NCI-H1436 (cell line): ENCODE measurements around the gene FAM186B.
A peak's percentile ranks its signal among the peaks of the same experiment; 100 is the strongest.
"Not testable (repeated sequence)": the region's sequence is repeated elsewhere in the genome, so short reads cannot be mapped to it uniquely, and the experiment has no call there.

Experiments
- DNase-seq: peaks from one replicate; lab custom pipeline; 2025; lab: John Stamatoyannopoulos, UW

FAM186B gene

DNA sequence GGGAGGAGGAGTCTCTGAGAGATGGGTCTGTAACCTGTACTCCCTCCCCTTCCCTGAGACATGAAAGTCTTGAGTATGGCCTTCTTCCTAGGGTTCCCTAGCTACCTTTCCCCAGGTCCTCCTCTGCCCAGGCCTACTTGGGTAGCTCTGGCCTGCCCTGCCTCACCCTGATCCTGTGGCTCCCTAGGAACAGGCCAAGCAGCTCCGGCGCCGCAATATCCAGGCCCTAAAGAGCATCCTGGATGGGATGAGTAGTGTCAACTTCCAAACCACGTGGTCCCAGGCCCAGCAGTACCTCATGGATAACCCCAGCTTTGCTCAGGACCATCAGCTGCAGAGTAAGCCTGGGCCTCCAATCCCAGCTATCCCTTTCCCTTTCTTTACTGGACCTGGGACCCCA lies 30.2 kb upstream of the FAM186B start:
- no peak for DNase-seq

DNA sequence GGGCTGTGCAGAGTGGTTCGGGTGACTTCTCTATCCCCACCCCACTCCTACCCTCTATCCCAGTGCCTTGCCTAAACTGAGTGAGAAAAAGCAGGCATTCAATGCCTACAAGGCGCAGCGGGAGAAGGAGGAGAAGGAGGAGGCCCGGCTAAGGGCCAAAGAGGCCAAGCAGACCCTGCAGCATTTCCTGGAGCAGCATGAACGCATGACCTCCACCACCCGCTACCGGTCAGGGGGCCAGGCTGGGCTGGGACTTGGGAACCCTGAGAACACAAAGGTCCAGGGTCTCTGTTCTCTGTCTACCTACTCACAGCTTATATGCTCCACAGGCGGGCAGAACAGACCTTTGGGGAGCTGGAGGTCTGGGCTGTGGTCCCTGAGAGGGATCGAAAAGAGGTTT lies 29.6 kb upstream of the FAM186B start:
- DNase-seq, result no peak

DNA sequence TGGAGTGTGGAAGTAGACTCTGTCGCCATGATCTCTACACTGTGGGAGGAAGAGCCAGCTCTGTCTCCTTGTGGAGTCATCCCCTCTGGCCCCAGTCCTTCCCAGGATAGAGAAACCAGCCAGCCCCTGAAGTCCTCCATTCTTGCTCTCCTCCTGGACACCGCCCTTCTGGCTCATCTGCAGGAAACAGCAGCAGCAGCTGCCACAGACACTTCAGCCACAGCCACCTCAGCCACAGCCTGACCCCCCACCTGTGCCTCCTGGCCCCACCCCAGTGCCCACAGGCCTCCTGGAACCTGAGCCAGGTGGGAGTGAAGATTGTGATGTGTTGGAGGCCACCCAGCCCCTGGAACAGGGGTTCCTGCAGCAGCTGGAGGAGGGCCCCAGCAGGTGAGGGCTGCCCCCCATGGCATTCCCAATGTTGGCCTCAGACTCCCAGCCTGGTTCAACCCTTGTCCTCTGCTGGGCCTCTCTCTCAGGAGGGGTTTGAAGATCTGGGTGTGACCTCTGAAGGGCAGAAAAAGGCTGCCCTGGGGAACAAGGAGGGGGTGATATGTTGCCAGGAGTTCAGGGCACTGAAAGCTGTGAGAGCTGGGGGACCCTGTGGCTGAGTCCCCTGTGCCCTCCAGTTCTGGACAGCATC lies 28.4 kb upstream of the FAM186B start:
- DNase-seq, result no peak

GRCh38 chr12:49632986-49633702 lies 27.7 kb upstream of the FAM186B start:
- no peak for DNase-seq

GRCh38 chr12:49632401-49632800 lies 27.0 kb upstream of the FAM186B start:
- DNase-seq, result no peak

GRCh38 chr12:49631336-49631907 lies 26.0 kb upstream of the FAM186B start:
- DNase-seq, result no peak

GRCh38 chr12:49627752-49628360 lies 22.4 kb upstream of the FAM186B start:
- no peak for DNase-seq

DNA sequence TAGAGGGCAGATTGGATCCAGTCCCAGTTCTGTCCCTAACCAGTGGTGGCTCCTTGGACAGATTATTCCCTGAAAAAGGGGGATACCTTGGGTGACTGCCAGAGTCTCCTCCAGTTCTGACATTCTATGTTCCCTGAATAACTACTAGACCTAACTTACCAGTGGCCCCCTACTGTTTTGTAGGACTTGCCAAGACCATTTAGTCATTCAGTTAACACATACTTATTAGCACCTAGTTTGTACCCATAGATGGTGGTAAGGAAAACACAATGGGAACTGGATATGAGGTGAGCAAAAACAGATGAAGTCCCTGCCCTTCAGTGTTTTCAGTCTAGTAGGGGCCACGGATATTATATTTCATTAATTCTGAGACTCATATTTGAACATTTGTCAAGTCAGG lies 21.4 kb upstream of the FAM186B start:
- no peak for DNase-seq

GRCh38 chr12:49626169-49626835 lies 20.9 kb upstream of the FAM186B start:
- DNase-seq, result no peak

DNA sequence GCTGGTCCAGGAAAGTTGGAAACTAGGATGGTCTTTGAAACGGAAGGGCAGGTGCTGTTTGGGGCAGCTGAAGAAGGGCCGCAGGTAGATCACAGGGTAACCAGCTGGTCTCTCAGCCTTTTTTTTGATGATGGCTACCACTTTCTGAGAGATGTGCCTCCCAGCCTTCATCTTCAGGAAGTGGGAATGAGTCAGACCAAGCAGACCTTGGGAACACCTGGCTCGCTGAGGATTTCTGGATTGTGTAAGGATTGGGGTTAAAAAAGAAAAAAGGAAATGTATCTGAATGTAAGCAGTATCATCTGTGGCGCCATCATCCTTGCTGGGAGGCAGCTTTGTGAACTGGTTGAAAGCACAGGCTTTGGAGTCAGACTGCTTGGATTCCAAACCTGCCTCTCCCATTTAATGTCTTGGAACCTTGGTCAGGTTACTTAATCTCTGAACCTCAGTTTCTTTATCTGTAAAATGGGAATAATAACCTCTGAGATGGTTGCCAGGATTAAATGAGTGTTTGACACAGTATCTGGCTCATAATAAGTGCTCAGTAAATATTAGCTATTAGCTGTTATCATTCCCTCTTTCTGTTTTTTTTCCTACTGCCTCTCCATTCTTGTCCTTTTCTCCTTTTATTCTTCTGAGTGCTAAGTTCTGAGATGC lies 19.6 kb upstream of the FAM186B start:
- DNase-seq, result no peak

DNA sequence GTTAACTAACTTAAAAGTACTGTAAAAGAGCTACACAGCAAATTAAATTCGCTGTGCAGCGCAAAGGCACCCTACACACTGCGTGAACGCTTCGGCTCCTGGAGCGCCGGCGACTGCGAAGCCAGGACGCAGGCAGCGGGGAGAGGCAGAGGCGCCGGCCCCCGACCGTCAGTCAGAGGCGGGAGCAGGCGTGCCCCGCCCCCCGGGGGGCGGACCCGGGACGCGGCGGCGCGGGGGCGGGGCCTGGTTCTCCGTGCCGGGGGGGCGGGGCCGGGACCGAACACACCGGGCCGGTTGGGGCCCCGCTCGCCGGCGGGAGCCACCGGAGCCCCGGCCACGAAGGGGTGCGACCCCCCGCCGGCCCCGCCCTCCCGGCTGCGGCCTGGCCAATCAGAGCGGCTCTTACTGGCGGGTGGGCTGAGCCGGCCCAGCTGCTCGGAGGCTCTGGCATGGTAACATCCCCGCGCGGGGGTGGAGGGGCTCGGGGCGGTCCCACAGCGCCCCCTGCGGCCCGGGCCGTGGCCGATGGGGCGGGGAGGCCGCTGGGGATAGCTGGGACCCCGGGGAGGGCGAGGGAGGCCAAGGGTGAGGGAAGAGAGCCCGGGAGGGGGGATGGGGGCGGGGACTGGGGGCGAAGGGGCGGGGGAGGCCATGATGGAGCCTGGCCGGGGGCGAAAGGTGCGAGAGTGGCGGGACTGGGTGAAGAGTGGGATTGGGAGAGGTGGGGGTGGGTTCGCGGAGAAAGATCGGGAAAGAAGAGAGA lies 17.9 kb upstream of the FAM186B start, which contains the start of gene PRPF40B:
Gene PRPF40B (plus strand): TSS at position 420 of the 763 bp plus-strand sequence. CDS start 30 bp downstream, at position 450.
- DNase-seq, result peak; percentile 86

DNA sequence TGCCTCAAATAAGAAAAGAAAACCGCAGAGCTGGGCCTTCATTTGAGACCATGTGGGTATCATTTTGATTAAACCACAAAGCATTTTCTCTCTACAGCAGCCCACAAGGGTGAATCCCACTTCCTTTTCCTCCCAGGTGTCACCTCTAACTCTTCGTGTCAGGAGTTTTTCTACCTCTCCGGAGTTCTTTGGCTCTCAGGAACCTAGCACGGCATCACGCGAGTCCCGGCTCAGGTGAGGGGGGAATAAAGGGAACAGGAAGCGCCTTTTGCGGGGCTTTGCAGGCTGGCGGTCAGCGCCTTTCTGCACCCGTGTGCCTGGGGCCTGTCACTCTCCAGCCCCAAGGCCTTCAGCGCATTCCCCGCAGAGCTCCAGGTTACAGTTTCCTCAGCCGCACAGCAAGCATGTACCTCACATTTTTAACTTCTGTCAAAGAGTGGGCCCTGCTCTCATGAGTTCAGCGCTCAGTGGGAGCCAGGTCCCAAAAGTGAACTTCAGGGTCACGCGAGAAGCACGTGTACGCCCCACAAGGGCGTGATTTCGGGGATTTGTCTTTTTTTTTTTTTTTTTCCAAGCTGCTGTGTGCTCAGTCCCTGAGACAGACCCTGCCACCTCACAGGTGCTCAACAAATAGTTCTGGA lies 17.2 kb upstream of the FAM186B start:
- DNase-seq, result no peak

DNA sequence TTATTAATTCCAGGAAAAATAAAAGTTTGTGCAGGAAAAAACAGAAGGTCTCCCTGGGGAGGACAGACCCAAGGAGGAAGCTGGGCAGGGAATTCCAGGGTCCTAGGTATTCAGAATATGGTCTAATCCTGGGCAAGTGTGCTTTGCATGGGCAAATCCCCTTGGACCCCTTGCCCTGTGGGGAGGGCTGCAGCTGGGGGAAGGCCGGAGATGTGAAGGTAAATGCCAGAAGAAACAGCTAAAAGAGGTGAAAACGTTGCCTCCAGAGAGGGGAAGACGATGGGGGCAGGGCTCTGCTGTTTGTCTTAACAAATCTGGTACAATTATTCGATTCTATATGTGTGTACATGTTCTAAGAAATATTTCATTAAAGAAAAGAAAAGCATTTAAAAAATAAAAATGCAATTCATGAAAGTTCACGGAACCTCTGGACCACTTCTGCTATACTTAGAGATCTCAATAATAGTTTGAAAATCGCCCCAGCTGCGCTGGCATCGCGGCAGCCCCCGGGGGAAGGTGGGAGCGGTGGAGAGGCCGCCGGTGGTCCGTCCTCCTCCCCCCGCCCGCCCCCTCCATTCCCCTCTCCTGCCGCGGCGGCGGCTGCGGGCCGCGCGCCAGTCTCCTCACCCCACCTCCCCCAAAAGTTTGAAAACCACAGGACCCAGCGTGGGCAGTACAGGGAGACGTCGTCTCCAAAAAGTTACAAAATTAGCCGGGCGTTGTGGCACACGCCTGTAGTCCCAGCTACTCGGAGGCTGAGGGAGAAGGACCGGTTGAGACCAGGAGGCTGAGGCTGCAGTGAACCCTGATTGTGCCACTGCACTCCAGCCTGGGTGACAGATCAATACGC lies 16.4 kb upstream of the FAM186B start:
- DNase-seq, result no peak

- DNase-seq, result no peak
Measured at GRCh38 chr12:49619286-49619685, 13.8 kb upstream of the FAM186B start.

DNA sequence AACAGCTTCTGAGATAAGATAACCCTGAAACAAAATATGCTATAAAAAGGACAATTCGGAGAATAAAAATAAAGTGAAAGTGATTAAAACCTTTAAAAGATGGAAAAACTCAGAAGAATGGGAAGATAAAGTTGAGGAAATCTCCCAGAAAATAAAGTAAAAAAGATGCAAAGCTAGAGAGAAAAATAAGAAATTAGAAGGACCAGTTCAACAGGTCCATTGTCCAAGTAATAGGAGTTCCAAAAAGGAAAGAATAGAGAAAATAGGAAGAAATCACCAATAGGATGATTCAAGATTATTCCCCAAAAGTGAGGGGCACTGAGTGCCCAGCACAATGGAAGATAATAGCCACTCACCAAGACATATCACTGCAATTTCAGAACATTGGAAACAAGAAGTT lies 13.1 kb upstream of the FAM186B start:
- no peak for DNase-seq

DNA sequence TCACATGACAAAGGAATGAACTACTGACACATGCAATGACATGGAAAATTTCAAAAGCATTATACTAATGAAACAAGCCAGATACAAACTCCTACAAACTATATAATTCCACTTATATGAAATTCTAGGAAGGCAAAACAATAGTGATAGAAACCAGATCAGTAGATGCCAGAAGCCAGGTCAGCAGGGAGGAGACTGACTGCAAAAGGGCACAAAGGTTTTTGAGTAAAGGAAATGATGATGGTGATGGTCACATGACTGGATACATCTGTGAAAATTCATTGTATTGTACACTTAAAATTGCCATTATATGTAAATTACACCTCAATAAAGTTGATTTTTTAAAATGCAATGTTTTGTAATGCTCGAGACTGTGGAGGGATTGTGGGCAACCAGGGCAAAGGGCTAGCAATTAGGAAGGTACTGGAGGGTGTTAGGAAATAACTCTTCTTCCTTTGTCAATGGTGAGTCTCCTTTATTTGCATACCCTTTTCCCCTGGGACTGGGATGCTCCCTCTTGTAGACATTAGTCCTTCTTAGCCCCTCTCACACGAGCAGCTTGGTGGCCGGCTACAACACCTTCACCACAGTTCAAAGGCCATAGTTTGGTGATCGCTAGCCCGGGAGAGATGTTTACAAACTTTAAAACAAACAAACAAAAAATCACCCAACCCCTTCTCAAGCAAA lies 11.2 kb upstream of the FAM186B start:
- DNase-seq, result no peak

GRCh38 chr12:49615725-49616124 lies 10.3 kb upstream of the FAM186B start:
- no peak for DNase-seq

DNA sequence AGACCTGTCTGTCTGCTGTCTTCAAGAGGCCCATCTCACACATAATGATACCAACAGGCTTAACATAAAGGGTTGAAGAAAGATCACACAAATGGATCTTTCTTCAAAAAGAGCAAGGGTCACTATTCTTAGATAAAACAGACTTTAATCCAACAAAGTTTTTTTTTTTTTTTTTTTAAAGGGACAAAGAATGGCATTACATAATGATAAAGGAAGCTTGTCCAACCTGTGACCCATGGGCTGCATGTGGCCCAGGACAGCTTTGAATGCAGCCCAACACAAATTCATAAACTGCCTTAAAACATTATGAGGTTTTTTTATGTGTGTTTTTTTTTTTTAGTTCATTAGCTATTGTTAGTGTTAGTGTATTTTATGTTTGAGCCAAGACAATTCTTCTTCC lies 6.8 kb upstream of the FAM186B start:
- DNase-seq, result no peak

GRCh38 chr12:49610785-49611184 lies 5.3 kb upstream of the FAM186B start:
- DNase-seq, result not testable (repeated sequence)
